Epithelial cell of esophagus (primary cell): ENCODE data around the gene ATXN1.

Source experiments
- DNase-seq: peaks from one replicate; pipeline ENCODE4 v3.0.0; 2010; ENCODE audit warnings: low read depth
- H3K4me3 ChIP-seq: 2 replicates; pipeline ENCODE4 v1.5.1; 2011; ENCODE audit warnings: mild to moderate bottlenecking, low read length, control low read depth
- TF ChIP-seq, protein P1 (sequence below): IDR thresholded peaks from 2 replicates; pipeline ENCODE4 v1.5.1; 2011; ENCODE audit warnings: low read depth, mild to moderate bottlenecking, low read length, control low read depth, inconsistent platforms; ENCODE audit not compliant: insufficient read depth; ENCODE audit errors: missing control alignments

Gene ATXN1

DNA sequence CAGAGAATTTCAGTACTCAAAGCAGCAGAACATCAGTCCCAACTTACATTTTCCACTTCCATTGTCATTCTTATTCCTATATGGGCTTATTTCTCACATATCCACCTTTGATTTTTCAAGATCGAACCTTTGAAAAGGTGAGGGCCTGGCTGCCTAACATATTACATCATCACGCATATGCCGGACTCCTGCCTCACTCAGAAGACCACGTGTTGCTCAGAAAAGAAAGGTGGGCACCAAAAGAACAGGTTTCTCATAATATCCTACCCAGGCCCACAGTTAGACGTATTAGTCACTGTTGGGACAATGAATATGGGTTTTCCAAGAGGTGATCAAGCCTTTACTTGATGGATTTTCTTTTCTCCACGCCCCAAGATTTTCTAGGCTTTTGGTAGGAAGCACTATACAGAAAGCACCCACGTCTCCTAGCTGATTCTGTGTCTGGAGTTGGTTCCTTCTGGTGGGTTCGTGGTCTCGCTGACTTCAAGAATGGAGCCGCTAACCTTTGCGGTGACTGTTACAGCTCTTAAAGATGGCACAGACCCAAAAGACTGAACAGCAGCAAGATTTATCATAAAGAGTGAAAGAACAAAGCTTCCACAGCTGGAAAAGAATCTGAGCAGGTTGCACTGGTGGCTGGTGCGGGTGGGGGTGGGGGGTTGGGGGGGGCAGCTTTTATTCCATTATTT lies 168.9 kb downstream of the ATXN1 start:
- H3K4me3 ChIP-seq: no peak overlapping the region
- TF ChIP-seq, protein P1, sequence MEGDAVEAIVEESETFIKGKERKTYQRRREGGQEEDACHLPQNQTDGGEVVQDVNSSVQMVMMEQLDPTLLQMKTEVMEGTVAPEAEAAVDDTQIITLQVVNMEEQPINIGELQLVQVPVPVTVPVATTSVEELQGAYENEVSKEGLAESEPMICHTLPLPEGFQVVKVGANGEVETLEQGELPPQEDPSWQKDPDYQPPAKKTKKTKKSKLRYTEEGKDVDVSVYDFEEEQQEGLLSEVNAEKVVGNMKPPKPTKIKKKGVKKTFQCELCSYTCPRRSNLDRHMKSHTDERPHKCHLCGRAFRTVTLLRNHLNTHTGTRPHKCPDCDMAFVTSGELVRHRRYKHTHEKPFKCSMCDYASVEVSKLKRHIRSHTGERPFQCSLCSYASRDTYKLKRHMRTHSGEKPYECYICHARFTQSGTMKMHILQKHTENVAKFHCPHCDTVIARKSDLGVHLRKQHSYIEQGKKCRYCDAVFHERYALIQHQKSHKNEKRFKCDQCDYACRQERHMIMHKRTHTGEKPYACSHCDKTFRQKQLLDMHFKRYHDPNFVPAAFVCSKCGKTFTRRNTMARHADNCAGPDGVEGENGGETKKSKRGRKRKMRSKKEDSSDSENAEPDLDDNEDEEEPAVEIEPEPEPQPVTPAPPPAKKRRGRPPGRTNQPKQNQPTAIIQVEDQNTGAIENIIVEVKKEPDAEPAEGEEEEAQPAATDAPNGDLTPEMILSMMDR: no peak
- DNase-seq: no peak

DNA sequence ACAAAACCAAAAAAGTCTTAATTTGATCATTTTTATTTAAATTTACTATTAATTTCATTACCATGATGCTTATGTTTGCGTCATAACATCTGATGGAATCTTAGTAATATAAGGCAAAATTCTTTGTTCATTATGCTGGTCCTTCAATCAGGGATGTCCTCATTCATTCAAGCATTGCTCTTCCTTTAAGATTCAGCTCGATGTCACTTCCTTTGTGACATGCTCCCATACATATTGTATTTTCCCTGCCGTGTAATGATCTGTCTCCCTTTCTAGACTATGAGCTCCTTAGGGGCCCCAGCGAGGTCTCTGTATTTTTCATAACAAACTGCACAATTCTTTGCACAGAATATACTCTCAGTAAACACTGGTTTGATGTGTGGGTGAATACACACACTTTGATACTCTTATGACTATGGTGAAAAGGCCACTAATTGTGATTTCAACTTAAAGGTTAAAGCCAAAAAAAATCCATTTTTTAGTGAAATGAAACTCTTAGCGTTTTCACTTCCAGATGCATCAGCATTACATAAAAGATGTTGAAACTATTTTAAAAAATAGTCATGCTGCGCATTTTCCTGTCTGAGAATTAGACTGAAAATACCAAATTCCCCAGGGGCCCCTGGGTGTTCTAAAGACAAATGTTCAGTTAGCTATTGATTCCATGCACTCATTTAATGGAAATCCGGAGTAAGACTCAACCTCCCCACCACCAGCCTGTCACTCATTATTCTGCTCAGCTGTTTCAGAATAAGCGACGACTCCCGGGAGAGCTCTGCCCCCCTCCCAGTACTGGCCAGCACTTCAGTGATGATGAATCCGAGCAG lies 169.7 kb downstream of the ATXN1 start:
- H3K4me3 ChIP-seq: no peak overlapping the region
- TF ChIP-seq, protein P1: no peak
- DNase-seq: no peak

DNA sequence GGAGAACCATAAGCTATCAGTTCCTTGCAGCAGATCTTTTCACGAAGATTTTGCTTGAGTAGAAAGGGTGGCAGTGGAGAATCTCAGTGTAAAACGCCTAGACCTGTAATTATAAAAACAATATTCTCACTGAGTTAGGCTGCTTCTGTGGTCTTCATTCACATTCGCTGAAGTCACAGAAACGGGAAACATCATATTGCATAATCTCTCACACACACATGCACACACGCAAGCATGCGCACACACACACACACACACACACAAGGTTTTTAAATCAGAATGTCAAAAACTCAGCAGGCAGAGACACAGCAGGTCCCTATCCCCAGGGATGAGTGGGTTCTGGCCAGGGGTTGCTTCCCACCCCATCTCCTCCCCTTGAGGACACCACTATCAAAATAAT lies 175.5 kb downstream of the ATXN1 start:
- no peak for DNase-seq
- no peak overlapping the region for H3K4me3 ChIP-seq
- TF ChIP-seq, protein P1: no peak

DNA sequence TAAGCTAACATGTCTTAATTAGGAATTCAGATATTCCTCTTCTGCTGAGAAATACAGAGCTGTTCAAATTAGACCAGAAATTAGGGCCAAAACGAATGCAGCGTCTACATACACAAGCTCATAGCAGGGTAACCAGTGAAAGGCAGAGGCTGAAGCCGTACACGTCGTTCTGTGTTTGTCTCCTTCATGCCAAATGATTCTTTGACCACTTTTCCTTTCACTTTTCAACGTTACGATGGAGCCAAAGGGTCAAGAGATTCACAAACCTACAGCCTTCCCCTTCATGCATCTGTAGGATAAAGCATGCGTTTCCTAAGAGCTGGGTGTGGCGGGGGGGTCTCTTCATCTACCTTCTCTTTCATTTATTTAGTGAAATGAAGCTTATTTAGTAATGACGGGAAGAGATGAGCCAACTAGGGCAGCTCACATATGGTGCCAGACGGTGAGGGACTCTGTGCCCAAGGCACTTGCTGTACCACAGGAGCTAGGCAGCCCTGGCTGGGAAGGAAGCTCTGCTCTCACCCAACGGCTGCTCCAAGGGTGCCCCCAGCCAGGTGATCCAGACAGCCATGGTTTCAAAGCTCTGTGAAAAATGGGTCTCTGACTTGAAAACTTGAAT lies 178.0 kb downstream of the ATXN1 start:
- no peak for DNase-seq
- H3K4me3 ChIP-seq: no peak overlapping the region
- TF ChIP-seq, protein P1: no peak

DNA sequence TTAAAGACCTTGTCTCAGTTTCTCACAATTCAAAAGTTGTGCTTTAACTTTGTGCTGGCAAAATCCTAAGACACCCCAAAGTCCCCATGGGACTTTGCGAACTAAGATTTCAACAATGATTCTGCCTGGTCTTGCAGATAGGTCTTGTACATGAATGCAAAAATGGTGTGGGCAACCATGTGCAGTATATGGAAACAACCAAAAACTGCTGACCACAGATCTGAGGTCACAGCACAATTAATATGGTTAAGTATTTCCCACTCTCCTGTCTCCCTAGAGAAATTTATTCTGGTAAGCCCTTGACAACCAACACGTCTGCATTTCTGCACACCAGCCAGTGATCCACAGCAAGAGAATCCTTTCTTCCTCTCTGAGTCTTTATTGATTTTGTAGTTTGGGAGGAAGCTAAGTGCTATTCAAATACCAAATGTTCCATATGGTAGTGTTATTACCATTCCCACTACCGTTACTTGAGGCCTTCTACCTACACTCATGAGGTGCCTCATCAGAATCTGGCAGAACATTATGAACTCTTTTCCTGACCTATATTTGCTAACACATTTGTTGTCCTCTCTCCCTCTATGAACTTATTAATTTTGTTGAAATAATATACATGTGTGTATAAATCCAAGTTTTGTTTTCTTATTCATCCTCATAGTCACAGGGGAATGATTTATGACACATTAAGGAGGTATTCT lies 178.7 kb downstream of the ATXN1 start:
- no peak for DNase-seq
- no peak overlapping the region for H3K4me3 ChIP-seq
- TF ChIP-seq, protein P1: no peak

DNA sequence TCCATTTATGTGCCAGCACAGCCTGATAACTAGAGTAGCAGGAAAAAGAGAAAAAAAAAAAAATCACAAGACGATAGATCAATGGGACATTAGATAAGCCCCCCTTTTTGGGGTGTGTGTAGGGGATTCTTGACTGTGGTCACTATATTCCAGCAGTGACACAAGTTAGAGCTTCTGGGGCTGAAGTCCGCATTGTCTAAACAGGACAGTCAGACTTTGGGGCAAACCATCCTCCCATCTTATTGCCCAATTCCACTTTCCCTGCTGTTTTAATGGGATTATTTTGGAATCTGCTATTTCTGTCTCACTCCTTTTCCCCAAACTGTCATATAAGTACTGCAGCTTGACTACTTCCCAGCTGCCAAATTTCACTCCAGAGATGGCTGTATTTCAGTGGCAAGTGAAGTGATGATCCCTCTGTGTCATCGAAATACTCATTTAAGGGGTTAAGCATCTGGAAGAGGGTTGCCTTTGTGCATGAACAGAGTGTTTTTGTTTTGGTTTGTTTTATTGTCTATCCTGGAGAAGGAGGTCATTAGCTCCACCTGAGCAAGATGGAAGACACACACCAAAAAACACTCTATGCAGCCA lies 182.5 kb downstream of the ATXN1 start:
- no peak for DNase-seq
- TF ChIP-seq, protein P1: no peak
- no peak overlapping the region for H3K4me3 ChIP-seq
